GM18870 (cell line): Measurements from ENCODE around the gene BRD9.
"Not testable (repeated sequence)": the region's sequence is repeated elsewhere in the genome, so short reads cannot be mapped to it uniquely, and the experiment has no call there.

Experiments
- ATAC-seq: cut with Tn5 transposase; IDR thresholded peaks from one replicate; pipeline ENCODE4 v1.9.1; 2021; ENCODE audit warnings: moderate library complexity; ENCODE audit not compliant: unreplicated experiment

Gene BRD9

DNA sequence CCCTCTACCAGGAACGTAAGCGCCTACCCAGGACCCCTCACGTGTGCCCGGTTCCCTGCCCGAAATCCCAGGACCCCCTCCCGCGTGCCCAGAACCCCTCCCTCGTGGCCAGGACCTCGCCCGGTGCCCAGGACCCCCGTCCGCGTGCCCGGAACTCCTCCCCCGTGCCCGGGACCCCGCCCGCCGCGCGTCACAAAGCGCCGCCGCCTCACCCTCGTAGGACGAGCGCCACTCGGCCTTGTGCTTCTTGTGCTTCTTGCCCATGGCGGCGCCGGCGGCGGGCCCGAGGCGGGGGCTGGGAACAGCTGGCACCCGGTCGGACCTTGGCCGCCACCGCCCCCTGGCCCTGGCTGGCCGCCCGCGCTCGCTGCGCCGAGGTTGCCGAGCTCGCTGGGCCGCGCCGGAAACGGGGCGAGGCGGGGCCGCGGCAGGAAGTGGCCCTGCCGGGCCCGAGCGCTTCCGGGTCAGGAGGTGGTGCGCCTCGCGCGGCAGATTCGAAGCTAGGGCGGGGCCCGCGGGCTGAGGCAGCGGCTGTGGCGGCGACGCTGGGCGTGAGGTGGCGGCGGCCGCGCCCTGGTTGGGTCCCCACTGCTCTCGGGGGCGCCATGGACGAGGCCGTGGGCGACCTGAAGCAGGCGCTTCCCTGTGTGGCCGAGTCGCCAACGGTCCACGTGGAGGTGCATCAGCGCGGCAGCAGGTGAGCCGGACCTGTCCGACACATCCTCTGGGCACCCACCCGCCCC, at the start of gene BRD9, which contains the start of gene TRIP13:
BRD9 (minus strand) TSS at position 408 of the 743 bp plus-strand sequence; CDS start at position 264, 144 bp downstream.
TRIP13 (plus strand) TSS at position 491 of the 743 bp plus-strand sequence; CDS start at position 606, 115 bp downstream.
- ATAC-seq = peak; percentile 84

DNA sequence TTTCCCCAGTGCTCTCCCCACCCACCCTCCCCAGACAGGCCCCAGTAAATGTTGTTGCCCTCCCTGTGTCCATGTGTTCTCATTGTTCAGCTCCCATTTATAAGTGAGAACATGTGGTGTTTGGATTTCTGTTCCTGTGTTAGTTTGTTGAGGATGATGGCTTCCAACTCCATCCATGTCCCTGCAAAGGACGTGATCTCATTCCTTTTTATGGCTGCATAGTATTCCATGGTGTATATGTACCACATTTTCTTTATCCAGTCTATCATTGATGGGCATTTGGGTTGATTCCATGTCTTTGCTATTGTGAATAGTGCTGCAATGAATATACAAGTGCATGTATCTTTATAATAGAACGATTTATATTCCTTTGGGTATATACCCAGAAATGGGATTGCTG, 48.1 kb upstream of the BRD9 start:
- not testable (repeated sequence) for ATAC-seq

DNA sequence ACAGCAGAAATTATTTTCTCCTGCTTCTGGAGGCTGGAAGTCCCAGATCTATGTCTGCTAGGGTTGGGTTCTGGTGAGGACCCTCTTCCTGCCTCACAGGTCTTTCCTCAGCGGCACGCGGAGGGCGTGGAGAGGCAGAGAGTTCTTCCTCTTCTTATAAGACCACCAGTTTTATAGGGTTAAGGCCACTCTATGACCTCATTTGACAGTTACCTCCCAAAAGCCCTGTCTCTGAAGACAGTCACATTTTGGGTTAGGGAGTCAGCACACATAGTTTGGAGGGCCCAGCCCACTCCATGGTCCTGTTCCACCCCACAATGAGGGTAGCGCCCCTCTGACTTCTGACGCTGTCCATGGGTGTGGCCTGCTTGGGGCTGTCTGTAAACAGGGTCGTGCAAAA, 46.8 kb upstream of the BRD9 start:
- ATAC-seq = no peak

GRCh38 chr5:937151-937924, 44.7 kb upstream of the BRD9 start:
- no peak for ATAC-seq

GRCh38 chr5:936149-937144, 43.8 kb upstream of the BRD9 start:
- ATAC-seq = no peak

DNA sequence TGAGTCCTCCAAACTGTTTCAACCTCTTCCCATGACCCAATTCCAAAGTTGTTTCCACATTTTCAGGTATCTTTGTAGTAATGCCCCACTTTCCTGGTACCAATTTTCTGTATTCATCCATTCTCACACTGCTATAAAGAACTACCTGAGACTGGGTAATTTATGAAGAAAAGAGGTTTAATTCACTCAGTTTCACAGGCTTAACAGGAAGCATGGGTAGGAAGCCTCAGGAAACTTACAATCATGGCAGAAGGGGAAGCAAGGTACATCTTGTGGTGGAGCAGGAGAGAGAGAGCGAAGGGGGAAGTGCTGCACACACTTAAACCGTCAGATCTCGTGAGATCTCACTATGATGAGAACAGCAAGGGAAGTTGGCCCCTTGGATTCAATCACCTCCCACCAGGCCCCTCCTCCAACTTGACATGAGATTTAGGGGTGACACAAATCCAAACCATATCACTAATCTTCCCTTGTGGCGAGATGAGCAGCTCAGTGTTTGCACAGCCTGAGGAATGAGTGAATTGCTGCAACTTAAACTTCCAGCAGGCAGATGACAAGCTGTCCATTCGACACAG, 43.0 kb upstream of the BRD9 start:
- no peak for ATAC-seq

- not testable (repeated sequence) for ATAC-seq
These were observed 41.9 kb upstream of the BRD9 start for GRCh38 chr5:934381-934967.

- ATAC-seq = not testable (repeated sequence)
These were observed 41.4 kb upstream of the BRD9 start for GRCh38 chr5:933951-934350.

DNA sequence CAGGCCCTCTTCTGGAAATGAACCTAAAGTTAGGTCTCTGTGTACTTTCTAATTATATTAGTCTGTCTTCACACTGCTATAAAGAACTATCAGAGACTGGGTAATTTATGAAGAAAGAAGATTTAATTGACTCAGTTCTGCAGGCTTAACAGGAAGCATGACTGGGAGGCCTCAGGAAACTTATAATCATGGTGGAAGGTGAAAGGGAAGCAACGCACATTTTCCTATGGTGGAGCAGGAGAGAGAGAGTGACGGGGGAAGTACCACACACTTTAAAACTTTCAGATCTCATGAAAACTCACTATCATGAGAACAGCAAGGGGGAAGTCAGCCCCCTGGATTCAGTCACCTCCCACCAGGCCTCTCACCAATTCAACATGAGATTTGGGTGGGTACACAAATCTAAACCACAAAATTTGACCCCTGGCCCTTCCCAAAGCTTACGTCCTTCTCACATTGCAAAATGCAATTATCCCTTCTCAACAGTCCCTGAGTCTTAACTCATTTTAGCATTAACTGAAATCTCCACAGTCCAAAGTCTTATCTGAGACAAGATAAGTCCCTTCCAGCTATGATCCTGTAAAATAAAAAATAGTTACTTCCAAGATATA, 40.8 kb upstream of the BRD9 start:
- ATAC-seq = no peak

- ATAC-seq = no peak
These were observed 40.1 kb upstream of the BRD9 start for GRCh38 chr5:932628-933250.

GRCh38 chr5:932151-932627, 39.6 kb upstream of the BRD9 start:
- ATAC-seq = no peak

DNA sequence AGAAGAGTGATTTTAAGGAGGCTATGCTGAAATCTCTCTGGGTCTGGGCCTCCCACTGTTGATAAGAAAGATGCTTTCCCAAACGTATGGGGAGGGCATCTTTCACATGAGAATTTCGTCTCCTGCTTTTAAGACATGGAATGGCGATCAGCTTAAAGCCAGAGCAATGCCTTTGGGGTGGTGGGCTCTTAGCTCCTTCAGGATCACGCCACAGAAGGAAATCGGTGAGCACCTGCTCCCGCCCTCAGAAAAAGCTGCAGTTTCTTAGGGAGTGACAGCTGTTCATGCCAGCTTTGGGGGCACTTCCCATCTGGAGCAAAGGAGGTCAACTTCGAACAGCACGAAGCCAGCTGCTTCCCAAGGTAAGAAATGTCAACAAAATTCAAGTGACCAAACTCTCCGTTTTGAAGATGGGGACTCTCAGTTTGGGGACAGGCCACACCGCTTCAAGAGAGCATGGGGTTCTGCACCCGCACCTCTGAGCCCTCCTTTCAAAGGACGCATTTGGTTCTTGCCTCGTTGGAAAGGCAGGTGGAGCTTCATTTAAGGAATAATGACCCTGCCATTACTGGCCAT, 39.1 kb upstream of the BRD9 start:
- no peak for ATAC-seq

GRCh38 chr5:930866-931265, 38.3 kb upstream of the BRD9 start:
- ATAC-seq = no peak

DNA sequence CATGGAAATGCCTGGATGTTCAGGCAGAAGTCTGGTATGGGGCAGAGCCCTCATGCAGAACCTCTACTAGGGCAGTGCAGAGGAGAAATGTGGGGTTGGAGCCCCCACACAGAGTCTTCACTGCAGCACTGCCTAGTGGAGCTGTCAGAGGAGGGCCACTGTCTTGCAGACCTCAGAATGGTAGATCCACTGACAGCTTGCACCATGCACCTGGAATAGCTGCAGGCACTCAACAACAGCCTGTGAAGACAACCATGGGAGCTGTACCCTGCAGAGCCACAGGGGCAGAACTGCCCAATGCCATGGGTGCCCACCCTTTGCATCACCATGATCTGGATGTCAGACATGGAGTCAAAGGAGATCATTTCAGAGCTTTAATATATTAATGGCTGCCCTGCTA, 37.0 kb upstream of the BRD9 start:
- ATAC-seq = no peak

DNA sequence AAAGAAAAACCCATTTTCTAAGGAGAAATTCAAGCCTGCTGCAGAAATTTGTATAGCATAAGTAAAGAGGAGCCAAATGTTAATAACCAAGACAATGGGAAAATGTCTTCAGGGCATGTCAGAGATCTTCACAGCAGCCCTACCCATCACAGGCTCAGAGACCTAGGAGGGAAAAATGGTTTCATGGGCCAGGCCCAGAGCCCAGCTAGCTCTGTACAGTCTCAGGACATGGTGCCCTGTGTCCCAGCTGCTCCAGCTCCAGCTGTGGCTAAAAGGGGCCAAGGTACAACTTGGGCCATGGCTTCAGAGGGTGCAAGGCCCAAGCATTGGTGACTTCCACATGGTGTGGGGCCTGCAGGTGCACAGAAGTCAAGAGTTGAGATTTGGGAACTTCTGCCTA, 36.6 kb upstream of the BRD9 start:
- ATAC-seq = not testable (repeated sequence)

DNA sequence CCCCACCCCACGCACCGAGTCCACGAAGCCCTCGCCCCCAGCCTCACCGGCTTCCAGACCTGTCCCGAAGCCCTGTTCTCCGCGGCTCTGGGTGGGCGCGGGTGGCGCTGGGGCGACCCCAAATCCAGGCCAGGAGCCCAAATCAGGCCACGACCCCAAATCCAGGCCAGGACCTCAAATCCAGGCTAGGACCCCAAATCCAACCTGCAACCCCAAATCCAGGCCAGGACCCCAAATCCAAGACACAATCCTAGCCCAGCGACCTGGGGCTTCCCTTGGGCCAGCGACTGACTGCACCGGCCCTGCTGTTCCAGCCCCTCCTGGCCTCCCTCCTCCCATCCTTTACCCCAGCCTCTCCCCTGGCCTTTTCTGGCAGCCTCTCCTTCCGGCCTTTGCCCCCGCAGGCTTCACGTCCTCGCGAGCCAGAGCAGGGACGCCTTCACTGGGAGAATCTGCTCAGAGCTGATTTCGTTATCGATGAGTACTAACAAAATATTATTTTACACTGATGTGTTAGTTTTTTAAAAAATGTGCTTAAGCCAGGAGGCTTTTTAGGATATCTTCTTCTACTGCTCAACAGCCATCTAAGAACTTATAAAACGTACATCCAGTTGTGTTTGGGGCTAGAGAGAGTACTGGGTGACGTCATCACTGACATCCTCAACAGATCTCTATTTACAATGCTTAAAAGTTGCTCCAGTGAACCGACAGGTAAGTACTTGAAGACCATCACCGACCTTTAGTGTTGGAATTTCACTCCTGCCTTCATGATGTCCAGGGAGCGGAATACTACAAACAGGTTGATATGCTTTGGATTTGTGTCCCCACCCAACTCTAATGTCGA, 34.8 kb upstream of the BRD9 start:
- no peak for ATAC-seq

DNA sequence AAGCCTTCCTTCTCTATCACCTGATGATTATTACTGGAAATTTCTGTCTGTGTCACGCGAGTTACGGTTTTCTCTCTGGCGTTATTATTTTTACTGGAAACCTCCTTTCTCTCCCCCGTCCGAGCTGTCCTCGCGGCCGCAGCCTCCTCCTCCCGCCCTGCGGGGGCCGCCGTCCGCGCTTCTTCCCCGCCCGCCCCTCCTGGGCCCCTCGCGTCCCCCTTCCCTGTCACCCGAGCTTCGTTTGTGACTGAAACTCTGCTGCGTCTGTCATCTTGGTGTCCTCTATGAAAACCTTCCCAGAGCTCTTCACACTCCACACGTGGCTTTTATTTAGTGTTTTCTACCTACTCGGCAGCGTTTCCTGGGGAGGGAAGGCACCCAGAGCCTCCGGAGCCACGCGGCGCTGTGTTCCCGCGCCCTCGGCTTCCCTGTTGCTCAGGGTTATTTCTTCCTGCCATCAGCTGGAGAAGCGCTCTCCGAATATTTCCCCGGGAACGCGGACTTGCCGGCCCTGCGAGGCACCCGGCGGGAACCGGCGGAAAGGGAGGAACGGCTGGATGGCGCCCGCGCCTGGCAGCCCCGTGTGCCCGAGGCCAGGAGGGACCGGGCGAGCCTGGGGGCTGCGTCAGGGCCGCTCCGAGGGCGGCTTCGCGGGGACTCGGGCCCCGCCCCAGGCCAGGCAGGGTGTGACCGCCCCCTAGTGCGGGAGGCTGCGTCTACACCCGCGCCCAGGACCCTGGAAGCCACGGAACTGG, 34.0 kb upstream of the BRD9 start:
- no peak for ATAC-seq
